GM18870 (cell line): ENCODE data around the gene CENPC.
"Not testable (repeated sequence)": the region's sequence is repeated elsewhere in the genome, so short reads cannot be mapped to it uniquely, and the experiment has no call there.

ENCODE experiments used
- ATAC-seq: cut with Tn5 transposase; IDR thresholded peaks from one replicate; pipeline ENCODE4 v1.9.1; 2021; ENCODE audit warnings: moderate library complexity; ENCODE audit not compliant: unreplicated experiment

Gene CENPC

GRCh38 chr4:67545199-67546003, at the start of gene CENPC:
Gene CENPC (minus strand): TSS chr4:67545503. CDS start chr4:67545355, 148 bp downstream.
- ATAC-seq = peak; percentile 95

- ATAC-seq = no peak
Measured at GRCh38 chr4:67593741-67594175, 48.5 kb upstream of the CENPC start.

GRCh38 chr4:67587156-67587555, 41.9 kb upstream of the CENPC start:
- ATAC-seq = no peak

- no peak for ATAC-seq
Measured at GRCh38 chr4:67584496-67584895, 39.2 kb upstream of the CENPC start.

GRCh38 chr4:67581913-67582312, 36.6 kb upstream of the CENPC start:
- ATAC-seq = no peak

- peak; percentile 59 for ATAC-seq
Measured at GRCh38 chr4:67581208-67581857, 36.0 kb upstream of the CENPC start.

GRCh38 chr4:67580577-67580976, 35.3 kb upstream of the CENPC start:
- peak; percentile 54 for ATAC-seq

- peak; percentile 38 for ATAC-seq
Measured at GRCh38 chr4:67576538-67576937, 31.2 kb upstream of the CENPC start.

- no peak for ATAC-seq
Measured at GRCh38 chr4:67576059-67576466, 30.8 kb upstream of the CENPC start.

- ATAC-seq = peak; percentile 96
Measured at GRCh38 chr4:67575232-67576058, 30.1 kb upstream of the CENPC start.

GRCh38 chr4:67573193-67573592, 27.9 kb upstream of the CENPC start:
- no peak for ATAC-seq

GRCh38 chr4:67571975-67572374, 26.7 kb upstream of the CENPC start:
- ATAC-seq = no peak

GRCh38 chr4:67570537-67570936, 25.2 kb upstream of the CENPC start:
- ATAC-seq = no peak

GRCh38 chr4:67568820-67569219, 23.5 kb upstream of the CENPC start:
- no peak for ATAC-seq

- ATAC-seq = no peak
Measured at GRCh38 chr4:67566335-67566734, 21.0 kb upstream of the CENPC start.

GRCh38 chr4:67565284-67565683, 20.0 kb upstream of the CENPC start:
- ATAC-seq = no peak

- peak; percentile 63 for ATAC-seq
Measured at GRCh38 chr4:67558493-67558892, 13.2 kb upstream of the CENPC start, which contains the start of gene STAP1. Gene STAP1 (plus strand): TSS chr4:67558727. CDS start chr4:67558810, 83 bp downstream.

GRCh38 chr4:67556436-67556835, 11.1 kb upstream of the CENPC start:
- ATAC-seq = no peak

- no peak for ATAC-seq
Measured at GRCh38 chr4:67555447-67555846, 10.1 kb upstream of the CENPC start.

GRCh38 chr4:67554096-67554495, 8.8 kb upstream of the CENPC start:
- ATAC-seq = no peak

GRCh38 chr4:67552146-67552792, 7.0 kb upstream of the CENPC start:
- not testable (repeated sequence) for ATAC-seq
